Measurements from ENCODE around the gene ZFYVE21.

ZFYVE21 gene

DNA sequence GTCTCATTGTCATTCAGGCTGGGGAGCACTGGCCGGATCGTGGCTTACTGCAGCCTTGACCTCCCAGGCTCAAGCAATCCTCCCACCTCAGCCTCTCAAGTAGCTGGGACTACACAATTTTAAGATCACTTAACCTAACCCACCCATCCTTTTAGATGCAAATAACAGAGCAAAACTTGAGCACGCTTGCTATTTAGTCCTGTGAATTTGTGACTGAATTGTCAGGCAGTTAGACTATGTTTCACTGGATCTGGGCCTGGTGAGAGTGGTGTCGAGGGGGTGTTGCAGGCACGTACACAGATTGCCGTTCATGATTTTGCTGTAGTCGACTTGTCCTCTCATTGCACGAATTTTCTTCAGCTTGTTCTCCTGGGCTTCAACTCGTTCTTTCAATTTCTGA lies 38.2 kb downstream of the ZFYVE21 start:
- DNase-seq: no peak
- TF ChIP-seq, protein P1, sequence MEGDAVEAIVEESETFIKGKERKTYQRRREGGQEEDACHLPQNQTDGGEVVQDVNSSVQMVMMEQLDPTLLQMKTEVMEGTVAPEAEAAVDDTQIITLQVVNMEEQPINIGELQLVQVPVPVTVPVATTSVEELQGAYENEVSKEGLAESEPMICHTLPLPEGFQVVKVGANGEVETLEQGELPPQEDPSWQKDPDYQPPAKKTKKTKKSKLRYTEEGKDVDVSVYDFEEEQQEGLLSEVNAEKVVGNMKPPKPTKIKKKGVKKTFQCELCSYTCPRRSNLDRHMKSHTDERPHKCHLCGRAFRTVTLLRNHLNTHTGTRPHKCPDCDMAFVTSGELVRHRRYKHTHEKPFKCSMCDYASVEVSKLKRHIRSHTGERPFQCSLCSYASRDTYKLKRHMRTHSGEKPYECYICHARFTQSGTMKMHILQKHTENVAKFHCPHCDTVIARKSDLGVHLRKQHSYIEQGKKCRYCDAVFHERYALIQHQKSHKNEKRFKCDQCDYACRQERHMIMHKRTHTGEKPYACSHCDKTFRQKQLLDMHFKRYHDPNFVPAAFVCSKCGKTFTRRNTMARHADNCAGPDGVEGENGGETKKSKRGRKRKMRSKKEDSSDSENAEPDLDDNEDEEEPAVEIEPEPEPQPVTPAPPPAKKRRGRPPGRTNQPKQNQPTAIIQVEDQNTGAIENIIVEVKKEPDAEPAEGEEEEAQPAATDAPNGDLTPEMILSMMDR (IDR thresholded peaks at IDR 0.05): no peak
- Mint-ChIP-seq H3K27me3 (ENCODE audit: low read depth, poor library complexity) (peaks cover 2% of the 10 kb centered on the region), H3K9me3 (no peaks in the 10 kb centered on the region), H3K36me3 (ENCODE audit: low read depth) (peaks cover 4% of the 10 kb centered on the region), H3K27ac (peak overlapping the region; percentile 33), H3K4me1 (no peaks in the 10 kb centered on the region), H3K4me3 (no peak overlapping the region)

DNA sequence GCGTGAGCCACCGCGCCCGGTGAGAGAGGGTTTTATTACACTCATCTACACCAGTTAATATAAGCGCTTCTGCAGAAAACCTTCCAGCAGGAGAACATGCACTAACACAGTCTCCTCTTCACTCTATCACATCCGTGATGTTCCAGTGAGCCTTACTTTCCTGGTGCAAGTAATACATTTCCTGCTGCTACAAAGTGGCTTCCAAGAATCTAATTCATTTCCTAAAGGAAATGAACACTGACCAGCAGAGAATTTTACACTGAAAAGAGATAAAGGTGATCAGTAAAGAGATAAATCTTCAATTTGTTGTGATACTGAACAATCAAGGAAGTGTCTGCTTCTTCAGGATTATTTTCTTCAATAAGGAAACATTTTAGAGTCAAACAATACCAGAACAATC lies 39.5 kb downstream of the ZFYVE21 start:
- Mint-ChIP-seq H3K9me3 (no peaks in the 10 kb centered on the region), H3K27ac (no peak overlapping the region), H3K4me1 (peaks cover under 1% of the 10 kb centered on the region), H3K27me3 (ENCODE audit: low read depth, poor library complexity) (peaks cover 2% of the 10 kb centered on the region), H3K4me3 (no peak overlapping the region), H3K36me3 (ENCODE audit: low read depth) (no peaks in the 10 kb centered on the region)
- TF ChIP-seq, protein P1 (IDR thresholded peaks at IDR 0.05): no peak
- DNase-seq: no peak

DNA sequence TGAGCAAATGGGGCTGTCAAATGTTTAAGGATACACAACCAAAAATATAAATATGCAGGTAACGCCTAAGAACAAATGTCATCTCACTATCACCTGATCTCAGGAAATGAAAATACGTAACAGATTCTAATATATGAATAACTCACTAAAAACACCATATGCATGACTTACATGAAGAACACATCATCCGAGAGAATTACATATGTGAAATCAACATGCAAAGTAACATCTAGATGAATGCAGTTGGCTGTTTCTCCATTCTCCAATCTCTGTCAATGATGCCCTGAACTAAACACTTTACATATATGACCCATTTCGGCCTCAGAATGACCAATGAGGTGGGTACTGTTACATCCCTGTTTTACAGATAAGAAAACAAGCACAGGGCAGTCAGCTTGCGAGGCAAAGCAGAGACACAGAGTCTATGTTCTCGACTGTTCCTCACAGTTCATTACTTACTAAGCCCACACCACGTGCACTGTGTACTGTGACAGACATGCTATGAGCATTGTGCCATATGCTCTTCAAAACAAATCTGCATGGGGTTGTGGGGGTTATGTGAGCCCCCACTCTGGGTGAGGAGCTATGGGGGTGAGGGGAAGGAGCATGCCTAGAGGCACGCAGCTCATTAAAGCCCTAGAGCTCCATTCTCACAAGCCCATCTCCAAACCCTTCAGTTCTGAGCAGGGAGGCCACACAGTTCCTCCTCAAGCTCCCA lies 42.6 kb downstream of the ZFYVE21 start:
- no peak for DNase-seq
- Mint-ChIP-seq H3K27me3 (ENCODE audit: low read depth, poor library complexity) (no peaks in the 10 kb centered on the region), H3K36me3 (ENCODE audit: low read depth) (no peaks in the 10 kb centered on the region), H3K4me3 (no peak overlapping the region), H3K27ac (peak overlapping the region; percentile 17), H3K4me1 (peaks cover 14% of the 10 kb centered on the region), H3K9me3 (no peaks in the 10 kb centered on the region)
- TF ChIP-seq, protein P1 (IDR thresholded peaks at IDR 0.05): no peak

DNA sequence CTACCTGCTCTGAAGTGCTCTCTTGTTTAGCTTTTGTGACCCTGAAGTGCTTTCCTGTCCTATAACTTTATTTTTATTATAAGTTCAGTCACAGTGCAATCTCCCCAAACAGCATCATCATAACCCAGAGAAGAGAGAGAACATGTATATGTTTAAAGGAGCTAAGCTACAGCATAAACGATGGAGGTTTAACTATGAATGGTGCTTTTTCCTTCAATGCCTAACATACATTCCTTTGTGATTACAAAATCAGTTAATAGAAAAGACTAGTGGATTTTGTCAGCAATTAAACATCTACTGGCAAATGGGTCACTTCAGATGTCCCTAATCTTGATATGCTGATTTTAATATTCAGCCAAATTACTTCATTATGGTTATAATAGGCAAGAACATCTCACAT lies 46.4 kb downstream of the ZFYVE21 start:
- peaks cover 6% of the 10 kb centered on the region for H3K36me3 Mint-ChIP-seq (ENCODE audit: low read depth)
- no peak for DNase-seq
- no peak overlapping the region for H3K27ac Mint-ChIP-seq
- TF ChIP-seq, protein P1 (IDR thresholded peaks at IDR 0.05): no peak
- H3K4me3 Mint-ChIP-seq: no peak overlapping the region
- H3K4me1 Mint-ChIP-seq: peaks cover 19% of the 10 kb centered on the region
- peaks cover 4% of the 10 kb centered on the region for H3K27me3 Mint-ChIP-seq (ENCODE audit: low read depth, poor library complexity)
- H3K9me3 Mint-ChIP-seq: peaks cover 5% of the 10 kb centered on the region

DNA sequence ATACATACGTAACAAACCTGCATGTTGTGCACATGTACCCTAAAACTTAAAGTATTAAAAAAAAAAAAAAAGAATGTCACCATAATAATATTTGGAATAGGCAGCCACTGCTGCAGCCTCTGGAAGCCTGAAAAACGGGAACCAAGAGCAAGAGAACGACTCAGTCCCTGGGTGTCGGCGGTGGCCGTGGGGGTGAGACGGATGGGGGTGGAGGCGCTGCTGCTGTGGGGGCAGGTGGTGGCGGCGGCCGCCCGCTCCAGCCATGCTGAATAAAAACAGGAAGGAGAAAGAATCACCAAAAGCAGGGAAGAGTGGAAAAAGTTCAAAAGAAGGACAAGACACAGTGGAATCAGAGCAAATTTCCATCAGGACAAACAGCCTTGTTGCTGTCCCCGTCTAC lies 46.9 kb downstream of the ZFYVE21 start:
- Mint-ChIP-seq H3K4me3 (no peak overlapping the region), H3K27ac (no peak overlapping the region), H3K9me3 (peaks cover 5% of the 10 kb centered on the region), H3K27me3 (ENCODE audit: low read depth, poor library complexity) (peaks cover 4% of the 10 kb centered on the region), H3K4me1 (peaks cover 19% of the 10 kb centered on the region), H3K36me3 (ENCODE audit: low read depth) (peaks cover 6% of the 10 kb centered on the region)
- TF ChIP-seq, protein P1 (IDR thresholded peaks at IDR 0.05): no peak
- no peak for DNase-seq
